CD4-positive, alpha-beta T cell treated with Interleukin-4 for 1 hour (primary cell): ENCODE data around the gene ZNF70.

ENCODE experiments used
- DNase-seq, 2 donors: peaks; one replicate each; pipeline ENCODE4 v3.0.0-alpha.2; 2020 to 2022

ZNF70 gene

DNA sequence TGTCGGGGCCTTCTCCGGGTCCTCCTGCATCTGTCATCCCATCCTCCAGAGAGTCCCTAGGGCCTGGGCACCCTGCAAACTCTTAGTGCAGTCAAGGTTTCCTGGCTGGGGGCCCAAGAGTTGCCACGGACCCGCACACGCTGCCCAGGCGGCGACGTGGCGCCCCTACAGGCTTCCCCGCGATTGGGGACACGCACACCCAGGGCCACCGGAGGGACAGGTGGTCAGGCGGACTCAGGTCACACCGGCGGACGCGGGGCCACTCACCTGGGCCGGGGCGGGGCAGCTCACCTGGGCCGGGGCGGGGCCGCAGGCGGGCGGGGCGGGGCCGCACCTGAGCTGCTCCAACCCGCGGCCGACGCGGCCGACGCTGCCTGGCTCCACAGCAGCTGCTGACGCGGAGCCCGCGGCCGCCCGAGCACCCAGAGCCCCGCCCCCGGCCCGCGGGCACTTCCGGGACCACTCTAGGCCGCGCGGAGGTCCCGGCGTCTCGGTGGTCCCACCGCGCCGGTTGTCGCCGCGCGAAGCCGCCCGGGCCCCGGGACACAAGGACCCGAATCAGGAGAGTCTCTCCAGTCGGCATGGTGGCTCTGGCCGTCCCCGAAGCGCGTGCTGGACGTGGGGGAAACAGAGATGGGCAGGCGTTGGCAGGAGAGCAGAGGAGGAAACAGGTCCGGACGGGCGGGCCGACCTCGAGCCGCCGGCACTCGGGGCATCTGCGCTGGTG, at the start of gene ZNF70:
TSS of gene ZNF70 (minus strand) at position 399 of the 727 bp plus-strand sequence. CDS start 5,972 bp downstream, outside the sequence.
- peak; percentile 87 to 88 for DNase-seq

DNA sequence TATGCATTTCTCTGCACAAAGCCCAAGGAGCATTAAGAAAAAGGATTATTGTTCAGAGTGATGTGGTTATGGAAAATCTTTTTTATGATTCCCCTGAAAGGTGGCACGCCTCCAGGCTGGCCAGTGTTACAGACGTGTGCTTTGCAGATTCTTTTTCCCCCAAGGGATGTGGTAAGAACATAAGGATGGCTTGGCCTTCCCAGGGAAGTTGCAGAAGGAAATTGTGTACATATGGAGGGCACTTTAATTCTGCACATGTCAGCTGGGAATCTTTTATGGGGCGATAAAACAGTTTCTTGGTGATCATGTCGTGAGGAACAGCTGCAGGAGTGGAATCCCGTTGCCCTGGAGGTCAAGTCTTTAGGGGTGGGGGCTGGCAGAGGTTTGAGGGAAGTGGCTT, 45.5 kb upstream of the ZNF70 start:
- no peak for DNase-seq

GRCh38 chr22:23793326-23793725, 42.4 kb upstream of the ZNF70 start:
- DNase-seq: no peak

- DNase-seq: no peak
These were observed 41.1 kb upstream of the ZNF70 start for GRCh38 chr22:23791738-23792645.

- no peak for DNase-seq
These were observed 40.2 kb upstream of the ZNF70 start for GRCh38 chr22:23790819-23791737.

- DNase-seq: no peak
These were observed 38.7 kb upstream of the ZNF70 start for GRCh38 chr22:23789638-23790037.

- DNase-seq: no peak
These were observed 38.2 kb upstream of the ZNF70 start for GRCh38 chr22:23789121-23789520.

- DNase-seq: no peak
These were observed 37.0 kb upstream of the ZNF70 start for GRCh38 chr22:23787910-23788309.

DNA sequence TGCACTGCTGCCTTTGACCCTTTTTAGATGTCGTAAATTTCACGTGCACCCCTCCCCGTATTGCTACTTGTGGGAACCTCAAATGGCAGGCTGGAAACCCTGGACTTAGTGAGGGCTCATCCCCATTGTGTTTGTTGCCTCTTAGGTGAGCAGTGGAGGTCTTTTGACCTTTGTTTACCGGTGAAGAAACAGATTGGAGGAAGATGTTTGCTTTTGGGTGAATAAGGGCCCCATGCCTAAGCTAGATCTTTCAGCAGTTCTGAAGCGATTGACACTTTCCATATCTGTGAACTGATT, 36.6 kb upstream of the ZNF70 start:
- DNase-seq: no peak

DNA sequence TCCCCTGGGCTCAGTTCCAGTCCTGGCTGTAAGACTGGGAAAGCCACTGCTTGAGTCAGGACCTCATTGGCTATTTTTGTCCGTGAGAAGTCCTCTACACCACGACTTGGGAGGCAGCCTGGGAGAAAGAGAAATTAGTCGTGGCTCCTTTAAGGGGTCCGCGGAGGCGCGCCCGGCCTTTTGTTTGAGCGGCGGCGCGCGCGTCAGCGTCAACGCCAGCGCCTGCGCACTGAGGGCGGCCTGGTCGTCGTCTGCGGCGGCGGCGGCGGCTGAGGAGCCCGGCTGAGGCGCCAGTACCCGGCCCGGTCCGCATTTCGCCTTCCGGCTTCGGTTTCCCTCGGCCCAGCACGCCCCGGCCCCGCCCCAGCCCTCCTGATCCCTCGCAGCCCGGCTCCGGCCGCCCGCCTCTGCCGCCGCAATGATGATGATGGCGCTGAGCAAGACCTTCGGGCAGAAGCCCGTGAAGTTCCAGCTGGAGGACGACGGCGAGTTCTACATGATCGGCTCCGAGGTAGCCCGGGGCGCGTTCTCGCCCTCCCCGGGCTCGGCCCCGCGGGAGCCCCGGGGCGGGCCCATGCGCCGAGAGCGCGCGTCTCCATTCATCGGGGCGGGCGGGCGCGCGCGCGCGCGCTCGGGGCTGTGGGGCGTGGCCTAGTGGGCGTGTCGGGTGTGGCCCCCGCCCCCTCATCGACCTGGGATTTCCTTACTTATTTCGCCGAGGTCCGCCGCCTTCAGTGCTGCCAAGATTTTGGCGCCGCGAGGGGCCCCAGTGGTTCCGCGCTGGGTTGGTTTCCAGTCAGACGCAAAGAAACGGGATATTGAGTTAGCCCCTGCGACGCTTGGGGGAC, 36.1 kb upstream of the ZNF70 start, which contains the start of gene SMARCB1:
TSS of gene SMARCB1 (plus strand) at position 215 of the 848 bp plus-strand sequence. CDS start at position 419, 204 bp downstream.
- peak; percentile 88 to 93 for DNase-seq

- no peak for DNase-seq
These were observed 35.4 kb upstream of the ZNF70 start for GRCh38 chr22:23786261-23786710.

DNA sequence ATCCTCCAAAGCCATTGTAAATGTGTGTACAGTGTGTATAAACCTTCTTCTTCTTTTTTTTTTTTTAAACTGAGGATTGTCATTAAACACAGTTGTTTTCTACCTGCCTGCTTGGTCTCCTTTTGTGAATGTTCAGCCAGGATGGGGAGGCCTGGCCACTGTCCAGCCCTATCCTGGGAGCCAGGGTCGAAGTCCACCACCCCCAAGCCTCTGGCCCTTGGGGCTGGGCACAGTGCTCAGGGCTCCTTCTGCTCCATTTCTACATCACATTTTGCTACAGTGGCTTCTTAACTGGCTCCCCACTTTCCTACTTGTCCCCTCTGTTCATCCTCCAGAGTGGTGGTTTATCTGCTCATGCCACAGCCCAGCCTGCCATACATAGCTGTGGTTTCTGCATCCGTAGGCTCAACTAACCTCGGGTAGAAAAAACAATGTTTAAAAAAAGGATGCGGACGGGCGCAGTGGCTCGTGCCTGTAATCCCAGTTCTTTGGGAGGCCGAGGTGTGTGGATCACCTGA, 33.4 kb upstream of the ZNF70 start:
- DNase-seq: no peak

DNA sequence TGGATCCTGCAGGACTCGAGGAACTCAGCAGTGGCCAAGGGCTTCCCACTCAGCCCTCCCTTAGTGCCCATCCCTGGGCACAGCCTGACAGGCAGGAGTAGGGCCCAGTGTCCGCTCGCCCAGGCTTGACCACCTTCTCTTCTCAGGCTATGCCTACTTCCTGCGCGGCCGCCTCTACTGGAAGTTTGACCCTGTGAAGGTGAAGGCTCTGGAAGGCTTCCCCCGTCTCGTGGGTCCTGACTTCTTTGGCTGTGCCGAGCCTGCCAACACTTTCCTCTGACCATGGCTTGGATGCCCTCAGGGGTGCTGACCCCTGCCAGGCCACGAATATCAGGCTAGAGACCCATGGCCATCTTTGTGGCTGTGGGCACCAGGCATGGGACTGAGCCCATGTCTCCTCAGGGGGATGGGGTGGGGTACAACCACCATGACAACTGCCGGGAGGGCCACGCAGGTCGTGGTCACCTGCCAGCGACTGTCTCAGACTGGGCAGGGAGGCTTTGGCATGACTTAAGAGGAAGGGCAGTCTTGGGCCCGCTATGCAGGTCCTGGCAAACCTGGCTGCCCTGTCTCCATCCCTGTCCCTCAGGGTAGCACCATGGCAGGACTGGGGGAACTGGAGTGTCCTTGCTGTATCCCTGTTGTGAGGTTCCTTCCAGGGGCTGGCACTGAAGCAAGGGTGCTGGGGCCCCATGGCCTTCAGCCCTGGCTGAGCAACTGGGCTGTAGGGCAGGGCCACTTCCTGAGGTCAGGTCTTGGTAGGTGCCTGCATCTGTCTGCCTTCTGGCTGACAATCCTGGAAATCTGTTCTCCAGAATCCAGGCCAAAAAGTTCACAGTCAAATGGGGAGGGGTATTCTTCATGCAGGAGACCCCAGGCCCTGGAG, 32.6 kb upstream of the ZNF70 start:
- no peak for DNase-seq

DNA sequence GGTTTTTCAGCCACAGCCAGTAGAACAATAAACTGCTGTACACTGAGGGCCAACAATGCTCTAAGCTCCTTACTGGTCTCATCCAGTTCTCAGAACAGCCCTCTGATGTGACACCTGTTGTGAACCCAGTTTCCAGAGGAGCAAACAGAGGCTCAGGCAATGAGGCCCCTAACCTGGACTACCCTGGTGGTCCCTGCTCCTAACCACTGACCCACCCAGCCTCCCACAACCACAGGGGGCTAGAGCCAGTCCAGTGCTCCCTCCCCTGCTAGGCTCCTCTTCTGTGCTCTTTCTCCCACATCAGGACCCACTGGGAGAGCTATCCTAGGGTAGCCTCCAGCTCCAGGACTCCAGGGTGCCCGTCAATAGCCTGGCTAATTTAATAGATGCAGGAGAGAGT, 31.8 kb upstream of the ZNF70 start:
- DNase-seq: no peak

GRCh38 chr22:23782252-23782651, 31.3 kb upstream of the ZNF70 start:
- no peak for DNase-seq

GRCh38 chr22:23781511-23782183, 30.7 kb upstream of the ZNF70 start:
- no peak for DNase-seq

DNA sequence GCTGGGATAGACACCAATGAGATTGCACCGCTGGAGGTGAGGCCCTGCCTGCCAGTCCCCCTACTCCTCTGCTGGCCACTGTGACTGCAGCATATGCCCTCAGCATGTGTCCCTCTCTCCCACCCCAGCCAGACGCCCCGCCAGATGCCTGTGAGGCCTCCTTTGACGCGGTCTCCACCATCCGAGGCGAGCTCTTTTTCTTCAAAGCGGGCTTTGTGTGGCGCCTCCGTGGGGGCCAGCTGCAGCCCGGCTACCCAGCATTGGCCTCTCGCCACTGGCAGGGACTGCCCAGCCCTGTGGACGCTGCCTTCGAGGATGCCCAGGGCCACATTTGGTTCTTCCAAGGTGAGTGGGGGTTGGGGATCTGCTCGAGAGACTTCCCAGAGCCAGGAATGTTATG, 30.2 kb upstream of the ZNF70 start:
- DNase-seq: no peak

- no peak for DNase-seq
These were observed 29.3 kb upstream of the ZNF70 start for GRCh38 chr22:23780146-23780748.

DNA sequence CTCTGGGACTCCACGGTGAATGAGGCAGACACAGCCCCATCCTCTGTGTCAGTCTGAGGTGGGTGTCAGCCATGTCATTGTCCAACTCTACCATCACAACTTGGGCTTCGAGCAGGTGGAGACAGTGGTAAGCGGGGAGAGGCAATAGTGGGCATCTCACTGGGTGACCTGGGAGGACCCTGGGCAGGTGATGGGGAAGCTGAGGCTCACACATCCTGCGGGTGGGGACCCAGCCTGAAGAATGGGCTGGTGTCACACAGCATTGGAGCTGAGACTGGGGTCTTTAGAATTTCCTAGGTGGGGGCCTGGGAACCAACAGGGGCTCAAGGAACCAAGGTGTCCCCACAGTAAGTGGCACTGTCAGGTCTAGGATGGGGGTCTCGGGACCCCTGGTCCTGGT, 28.8 kb upstream of the ZNF70 start:
- DNase-seq: no peak

DNA sequence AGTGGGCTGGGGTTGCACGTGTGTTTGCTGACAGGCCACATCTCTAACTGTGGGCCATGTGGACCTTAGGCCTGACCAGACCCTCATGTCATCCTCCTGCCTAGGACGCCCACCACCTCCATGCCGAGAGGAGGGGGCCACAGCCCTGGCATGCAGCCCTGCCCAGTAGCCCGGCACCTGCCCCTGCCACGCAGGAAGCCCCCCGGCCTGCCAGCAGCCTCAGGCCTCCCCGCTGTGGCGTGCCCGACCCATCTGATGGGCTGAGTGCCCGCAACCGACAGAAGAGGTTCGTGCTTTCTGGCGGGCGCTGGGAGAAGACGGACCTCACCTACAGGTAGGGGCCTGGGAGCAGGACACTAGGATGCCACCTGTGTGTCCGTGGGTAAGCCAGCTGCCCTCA, 28.2 kb upstream of the ZNF70 start:
- no peak for DNase-seq
